HG03066 (cell line): Measurements from ENCODE around the gene NPTN.

ENCODE experiments used
- ATAC-seq: cut with Tn5 transposase; IDR thresholded peaks from one replicate; pipeline ENCODE4 v1.9.1; 2021; ENCODE audit warnings: low read depth; ENCODE audit not compliant: unreplicated experiment

The NPTN gene

GRCh38 chr15:73633991-73634495 lies 854 bp upstream of the NPTN start:
- no peak for ATAC-seq

GRCh38 chr15:73632670-73633058 lies 525 bp downstream of the NPTN start:
- no peak for ATAC-seq

GRCh38 chr15:73631915-73632669 lies 1.1 kb downstream of the NPTN start:
- ATAC-seq, result no peak

GRCh38 chr15:73630921-73631362 lies 2.2 kb downstream of the NPTN start:
- no peak for ATAC-seq

GRCh38 chr15:73629798-73630429 lies 3.3 kb downstream of the NPTN start:
- no peak for ATAC-seq

GRCh38 chr15:73628976-73629797 lies 4.0 kb downstream of the NPTN start:
- ATAC-seq, result no peak

- ATAC-seq, result no peak
These were observed 5.1 kb downstream of the NPTN start for GRCh38 chr15:73628102-73628501.

GRCh38 chr15:73626072-73626471 lies 7.1 kb downstream of the NPTN start:
- no peak for ATAC-seq

GRCh38 chr15:73624530-73624929 lies 8.7 kb downstream of the NPTN start:
- ATAC-seq, result no peak

GRCh38 chr15:73621286-73621826 lies 11.8 kb downstream of the NPTN start:
- ATAC-seq, result no peak

GRCh38 chr15:73620078-73620477 lies 13.1 kb downstream of the NPTN start:
- no peak for ATAC-seq

GRCh38 chr15:73617913-73618312 lies 15.3 kb downstream of the NPTN start:
- ATAC-seq, result no peak

GRCh38 chr15:73617301-73617831 lies 15.8 kb downstream of the NPTN start:
- no peak for ATAC-seq

GRCh38 chr15:73608941-73609340 lies 24.2 kb downstream of the NPTN start:
- no peak for ATAC-seq

- ATAC-seq, result no peak
These were observed 24.7 kb downstream of the NPTN start for GRCh38 chr15:73608475-73608874.

GRCh38 chr15:73607843-73608242 lies 25.3 kb downstream of the NPTN start:
- no peak for ATAC-seq

GRCh38 chr15:73607405-73607804 lies 25.8 kb downstream of the NPTN start:
- ATAC-seq, result no peak

- ATAC-seq, result no peak
These were observed 27.3 kb downstream of the NPTN start for GRCh38 chr15:73605759-73606436.

- no peak for ATAC-seq
These were observed 28.7 kb downstream of the NPTN start for GRCh38 chr15:73604477-73604876.

GRCh38 chr15:73602992-73603391 lies 30.2 kb downstream of the NPTN start:
- ATAC-seq, result no peak
